ENCODE results near the gene UBE2G2.

Gene UBE2G2

GRCh38 chr21:44766014-44766817 is 35.4 kb downstream of the UBE2G2 start:
- no peaks in the 10 kb centered on the region for H3K27me3 ChIP-seq (ENCODE audit: insufficient read depth, poor library complexity, severe bottlenecking)
- no peak overlapping the region for H3K4me3 ChIP-seq (replicated peaks; ENCODE audit: insufficient read depth, low read length)
- TF ChIP-seq POLR2AphosphoS5 (IDR thresholded peaks at IDR 0.05; ENCODE audit: low read depth) (no peak), SPI1 (IDR thresholded peaks at IDR 0.05; ENCODE audit: borderline replicate concordance, low read depth) (no peak), CTCF (IDR thresholded peaks at IDR 0.05; ENCODE audit: insufficient read depth, low read length) (no peak), REST (IDR thresholded peaks at IDR 0.05; ENCODE audit: insufficient replicate concordance, low read depth) (no peak), GABPA (IDR thresholded peaks at IDR 0.05; ENCODE audit: low read depth) (no peak)
- no peak overlapping the region for H3K27ac ChIP-seq (replicated peaks)
- no peak for DNase-seq (ENCODE audit: low read depth in 1 of 2, low spot score in 1 of 2)

- no peak for DNase-seq (ENCODE audit: low read depth in 1 of 2, low spot score in 1 of 2)
- Histone ChIP-seq H3K27me3 (ENCODE audit: insufficient read depth, poor library complexity, severe bottlenecking) (no peaks in the 10 kb centered on the region), H3K4me3 (replicated peaks; ENCODE audit: insufficient read depth, low read length) (no peak overlapping the region), H3K27ac (replicated peaks) (no peak overlapping the region)
- TF ChIP-seq CTCF (IDR thresholded peaks at IDR 0.05; ENCODE audit: insufficient read depth, low read length) (no peak), REST (IDR thresholded peaks at IDR 0.05; ENCODE audit: insufficient replicate concordance, low read depth) (no peak), GABPA (IDR thresholded peaks at IDR 0.05; ENCODE audit: low read depth) (no peak), SPI1 (IDR thresholded peaks at IDR 0.05; ENCODE audit: borderline replicate concordance, low read depth) (no peak), POLR2AphosphoS5 (IDR thresholded peaks at IDR 0.05; ENCODE audit: low read depth) (no peak)
Observed at GRCh38 chr21:44765231-44766013, 36.2 kb downstream of the UBE2G2 start.

GRCh38 chr21:44764319-44765230 is 37.0 kb downstream of the UBE2G2 start:
- TF ChIP-seq POLR2AphosphoS5 (IDR thresholded peaks at IDR 0.05; ENCODE audit: low read depth): no peak
- no peak for TF ChIP-seq REST (IDR thresholded peaks at IDR 0.05; ENCODE audit: insufficient replicate concordance, low read depth)
- no peak for TF ChIP-seq GABPA (IDR thresholded peaks at IDR 0.05; ENCODE audit: low read depth)
- TF ChIP-seq SPI1 (IDR thresholded peaks at IDR 0.05; ENCODE audit: borderline replicate concordance, low read depth): no peak
- TF ChIP-seq CTCF (IDR thresholded peaks at IDR 0.05; ENCODE audit: insufficient read depth, low read length): no peak
- H3K27ac ChIP-seq (replicated peaks): no peak overlapping the region
- H3K4me3 ChIP-seq (replicated peaks; ENCODE audit: insufficient read depth, low read length): no peak overlapping the region
- H3K27me3 ChIP-seq (ENCODE audit: insufficient read depth, poor library complexity, severe bottlenecking): no peaks in the 10 kb centered on the region
- DNase-seq (ENCODE audit: low read depth in 1 of 2, low spot score in 1 of 2): no peak
